ENCODE measurements around the gene IFNA10.
"Not testable (repeated sequence)": the region's sequence is repeated elsewhere in the genome, so short reads cannot be mapped to it uniquely, and the experiment has no call there.

The IFNA10 gene

DNA sequence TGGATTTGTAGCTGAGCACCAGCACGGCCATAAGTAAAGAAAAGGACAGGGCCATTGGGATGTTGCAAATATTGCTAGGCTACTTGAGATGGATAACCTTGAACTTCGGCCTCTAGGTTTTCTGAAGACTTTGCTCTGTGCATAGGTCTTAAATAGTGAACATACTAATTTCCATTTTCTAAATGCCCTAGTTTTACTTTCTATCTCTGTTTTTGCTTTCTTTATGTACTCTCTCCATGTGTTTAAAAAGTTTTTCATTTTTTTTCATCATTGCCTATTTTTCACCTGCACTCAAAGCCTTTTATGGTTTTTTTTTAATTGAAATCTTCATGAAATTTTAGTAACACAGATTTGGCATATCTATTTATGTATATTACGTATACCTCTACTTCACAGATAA, at the start of gene IFNA10:
Gene IFNA10, minus strand, starts transcription at position 101 of the 400 bp plus-strand sequence. Its CDS starts 46 bp downstream, at position 55.
- not testable (repeated sequence) for DNase-seq (ENCODE audit: low read depth in 2 of 2)

- DNase-seq (ENCODE audit: low read depth in 2 of 2) = no peak
These were observed 48.7 kb upstream of the IFNA10 start for GRCh38 chr9:21255538-21256212.

DNA sequence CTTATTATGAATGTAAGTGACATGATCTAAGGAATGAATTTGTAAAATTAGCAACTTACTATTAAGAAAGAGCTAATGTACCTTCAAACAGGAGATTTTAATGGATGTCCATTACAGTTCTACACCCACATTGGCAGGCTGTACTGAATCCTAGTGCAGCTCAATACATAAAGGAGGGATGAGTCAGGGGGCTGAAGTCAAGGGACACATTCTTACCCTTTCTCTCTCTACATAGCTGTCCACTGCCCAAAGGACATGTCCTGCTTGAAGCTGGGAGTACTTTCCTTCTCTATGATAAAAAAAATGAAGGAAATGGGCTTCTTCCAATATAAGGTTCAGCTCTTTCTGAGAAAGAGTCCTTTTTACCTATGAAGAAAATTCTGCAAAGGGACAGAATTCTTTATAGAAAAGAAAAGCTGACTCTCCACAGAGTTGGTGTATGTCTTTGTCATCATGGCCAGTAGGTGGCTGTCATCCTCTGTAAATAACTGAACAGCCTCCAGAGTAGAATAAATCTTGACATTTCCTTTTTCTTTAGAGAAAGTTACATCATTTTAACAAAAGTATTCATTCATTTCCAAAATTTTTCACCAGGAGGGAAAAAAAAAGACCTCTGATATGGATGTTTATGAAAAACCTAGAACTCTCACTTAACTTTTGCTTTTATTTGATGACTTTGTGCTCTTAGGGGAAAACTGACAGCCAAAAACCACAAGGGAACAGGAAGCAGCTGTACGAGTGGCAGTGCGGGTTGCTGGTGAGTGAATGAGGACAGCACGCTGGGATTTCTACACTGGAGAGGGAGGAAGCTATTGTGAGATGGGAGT, 46.0 kb upstream of the IFNA10 start:
- DNase-seq (ENCODE audit: low read depth in 2 of 2) = no peak

DNA sequence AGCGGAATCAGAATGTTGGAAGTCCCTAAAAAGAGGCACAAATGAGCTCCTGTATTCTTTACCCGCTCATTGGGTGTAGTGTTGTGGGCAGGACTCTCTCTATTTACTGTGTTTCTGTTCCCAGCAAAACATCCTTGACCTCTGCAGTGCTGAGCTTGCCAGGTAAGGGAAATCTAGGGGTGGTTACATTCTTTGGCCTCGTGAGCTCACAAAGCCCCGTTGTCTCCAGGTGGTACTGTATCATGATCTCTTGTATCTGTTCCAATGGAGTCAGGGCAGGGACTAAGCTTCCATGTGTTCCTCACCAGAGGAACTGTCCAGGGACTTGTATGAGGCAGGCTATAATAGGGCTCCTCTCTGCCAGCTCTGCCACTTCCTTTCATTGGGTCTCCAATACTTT, 44.7 kb upstream of the IFNA10 start:
- DNase-seq (ENCODE audit: low read depth in 2 of 2) = no peak

- DNase-seq (ENCODE audit: low read depth in 2 of 2) = no peak
These were observed 44.2 kb upstream of the IFNA10 start for GRCh38 chr9:21251190-21251589.

- DNase-seq (ENCODE audit: low read depth in 2 of 2) = no peak
These were observed 37.9 kb upstream of the IFNA10 start for GRCh38 chr9:21244836-21245235.

- DNase-seq (ENCODE audit: low read depth in 2 of 2) = no peak
These were observed 33.0 kb upstream of the IFNA10 start, which contains the start of gene IFNA14 for GRCh38 chr9:21239911-21240310. Gene IFNA14, minus strand, starts transcription at chr9:21240005. Its CDS starts 70 bp downstream, at chr9:21239935.

GRCh38 chr9:21236360-21236714, 29.4 kb upstream of the IFNA10 start:
- DNase-seq (ENCODE audit: low read depth in 2 of 2) = not testable (repeated sequence)

DNA sequence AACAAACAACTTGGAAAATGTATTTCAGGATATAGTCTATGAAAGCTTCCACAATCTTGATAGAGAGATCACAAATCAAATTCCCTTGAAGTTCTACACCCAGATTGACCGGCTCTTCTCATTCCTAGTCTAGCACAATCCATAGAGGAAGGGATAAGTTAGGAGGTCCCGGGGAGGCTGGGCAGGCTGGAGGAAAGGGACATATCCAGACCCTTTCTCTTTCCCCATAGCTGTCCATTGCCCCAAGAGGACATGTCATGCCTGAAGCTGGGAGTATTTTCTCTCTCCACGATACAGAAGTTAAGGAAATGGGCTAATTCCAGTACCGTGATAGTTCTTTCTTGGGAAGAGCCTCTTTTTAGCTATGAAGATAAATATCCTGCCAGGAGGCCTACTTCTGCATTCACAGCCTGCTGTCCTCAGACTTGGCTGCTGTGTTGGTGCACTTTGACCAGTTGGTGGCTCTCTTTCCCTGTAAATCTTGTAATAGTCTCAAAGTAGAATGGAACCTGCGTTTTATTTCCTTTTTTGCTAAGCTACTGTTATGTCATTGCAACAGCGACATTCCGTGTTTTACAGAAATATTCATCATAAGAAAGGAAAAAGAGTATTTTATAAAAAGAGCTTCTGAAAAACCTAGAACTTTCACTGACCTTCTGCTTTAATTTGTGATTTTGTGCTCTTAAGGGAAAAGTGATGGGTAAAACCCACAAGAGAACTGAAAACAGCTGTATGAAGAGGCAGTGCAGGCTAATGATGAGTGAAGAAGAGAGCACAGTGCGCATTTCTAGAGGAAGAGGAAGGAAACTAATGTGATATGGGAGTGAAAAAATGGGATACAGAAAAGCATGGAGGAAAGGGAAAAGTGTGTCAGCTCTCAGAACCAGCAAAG, 28.8 kb upstream of the IFNA10 start:
- DNase-seq (ENCODE audit: low read depth in 2 of 2) = not testable (repeated sequence)

GRCh38 chr9:21234153-21234687, 27.3 kb upstream of the IFNA10 start:
- no peak for DNase-seq (ENCODE audit: low read depth in 2 of 2)

- DNase-seq (ENCODE audit: low read depth in 2 of 2) = no peak
These were observed 26.3 kb upstream of the IFNA10 start for GRCh38 chr9:21233258-21233657.

DNA sequence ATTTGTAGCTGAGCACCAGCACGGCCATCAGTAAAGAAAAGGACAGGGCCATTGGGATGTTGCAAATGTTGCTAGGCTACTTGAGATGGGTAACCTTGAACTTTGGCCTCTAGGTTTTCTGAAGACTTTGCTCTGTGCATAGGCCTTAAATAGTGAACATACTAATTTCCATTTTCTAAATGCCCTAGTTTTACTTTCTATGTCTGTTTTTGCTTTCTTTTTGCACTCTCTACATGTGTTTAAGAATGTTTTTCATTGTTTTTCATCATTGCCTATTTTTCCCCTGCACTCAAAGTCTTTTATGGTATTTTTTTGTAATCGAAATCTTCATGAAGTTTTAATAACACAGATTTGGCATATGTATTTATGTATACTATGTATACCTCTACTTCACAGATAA, 21.2 kb upstream of the IFNA10 start, which contains the start of gene IFNA17:
Gene IFNA17, minus strand, starts transcription at position 101 of the 400 bp plus-strand sequence. Its CDS starts 49 bp downstream, at position 52.
- no peak for DNase-seq (ENCODE audit: low read depth in 2 of 2)

- not testable (repeated sequence) for DNase-seq (ENCODE audit: low read depth in 2 of 2)
These were observed 10.3 kb upstream of the IFNA10 start, which contains the start of gene IFNA16 for GRCh38 chr9:21217211-21217610. Gene IFNA16, minus strand, starts transcription at chr9:21217311. Its CDS starts 6 bp downstream, at chr9:21217305.

DNA sequence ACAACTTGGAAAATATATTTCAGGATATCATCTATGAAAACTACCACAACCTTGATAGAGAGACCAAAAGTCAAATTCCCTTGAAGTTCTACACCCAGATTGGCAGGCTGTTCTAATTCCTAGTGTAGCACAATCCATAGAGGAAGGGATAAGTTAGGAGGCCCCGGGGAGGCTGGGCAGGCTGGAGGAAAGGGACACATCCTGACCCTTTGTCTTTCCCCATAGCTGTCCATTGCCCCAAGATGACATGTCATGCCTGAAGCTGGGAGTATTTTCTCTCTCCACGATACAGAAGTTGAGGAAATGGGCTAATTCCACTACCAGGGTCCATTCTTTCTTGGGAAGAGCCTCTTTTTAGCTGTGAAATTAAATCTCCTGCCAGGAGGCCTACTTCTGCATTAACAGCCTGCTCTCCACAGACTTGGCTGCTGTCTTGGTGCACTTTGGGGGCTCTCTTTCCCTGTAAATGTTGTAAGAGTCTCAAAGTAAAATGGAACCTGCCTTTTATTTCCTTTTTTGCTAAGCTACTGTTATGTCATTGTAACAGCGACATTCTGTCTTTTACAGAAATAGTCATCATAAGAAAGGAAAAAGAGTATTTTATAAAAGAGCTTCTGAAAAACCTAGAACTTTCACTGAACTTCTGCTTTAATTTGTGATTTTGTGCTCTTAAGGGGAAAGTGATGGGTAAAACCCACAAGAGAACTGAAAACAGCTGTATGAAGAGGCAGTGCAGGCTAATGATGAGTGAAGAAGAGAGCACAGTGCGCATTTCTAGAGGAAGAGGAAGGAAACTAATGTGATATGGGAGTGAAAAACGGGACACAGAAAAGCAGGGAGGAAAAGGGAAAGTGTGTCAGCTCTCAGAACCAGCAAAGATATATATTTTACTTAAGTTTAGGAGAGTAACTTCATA, 6.7 kb upstream of the IFNA10 start:
- DNase-seq (ENCODE audit: low read depth in 2 of 2) = not testable (repeated sequence)

DNA sequence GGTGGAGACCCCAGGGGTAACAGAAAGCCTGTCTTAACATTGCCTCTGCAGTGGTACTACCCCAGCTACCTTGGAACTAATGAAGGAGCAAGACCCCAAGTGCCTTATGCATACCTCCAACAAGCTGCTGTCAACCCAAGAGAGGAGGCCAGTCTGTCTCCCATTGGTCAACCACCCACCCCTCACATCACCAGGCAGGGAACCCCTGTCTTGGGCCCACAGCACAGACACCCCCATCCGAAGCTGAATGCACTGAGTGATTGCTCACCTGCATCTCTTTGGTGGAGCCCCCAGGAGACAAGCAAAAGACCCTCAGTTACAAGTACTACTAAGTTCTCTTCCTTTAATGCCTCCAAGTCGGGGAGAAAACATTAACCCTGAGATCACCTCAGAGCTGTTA, 5.2 kb upstream of the IFNA10 start:
- DNase-seq (ENCODE audit: low read depth in 2 of 2) = not testable (repeated sequence)

GRCh38 chr9:21210782-21211181, 3.8 kb upstream of the IFNA10 start:
- DNase-seq (ENCODE audit: low read depth in 2 of 2) = not testable (repeated sequence)

DNA sequence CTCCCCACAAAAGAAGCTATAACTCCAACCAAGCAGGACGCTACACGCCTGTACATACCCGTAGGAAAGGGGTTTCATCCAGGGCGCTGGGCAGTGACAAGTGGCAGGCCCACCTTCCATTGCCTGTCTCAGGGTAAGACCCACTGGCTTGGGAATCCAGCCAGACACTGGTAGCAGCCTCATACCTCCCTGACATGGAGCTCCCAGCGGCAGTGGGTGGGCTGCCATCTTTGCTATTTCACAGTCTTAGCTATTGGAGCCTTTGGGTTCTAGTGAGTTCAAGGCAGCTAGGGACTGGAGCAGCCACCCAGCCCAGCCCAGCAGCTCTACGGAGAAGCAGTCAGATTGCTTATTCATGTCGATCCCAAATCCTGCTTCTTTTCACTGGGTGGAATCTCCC, 3.4 kb upstream of the IFNA10 start:
- DNase-seq (ENCODE audit: low read depth in 2 of 2) = no peak

DNA sequence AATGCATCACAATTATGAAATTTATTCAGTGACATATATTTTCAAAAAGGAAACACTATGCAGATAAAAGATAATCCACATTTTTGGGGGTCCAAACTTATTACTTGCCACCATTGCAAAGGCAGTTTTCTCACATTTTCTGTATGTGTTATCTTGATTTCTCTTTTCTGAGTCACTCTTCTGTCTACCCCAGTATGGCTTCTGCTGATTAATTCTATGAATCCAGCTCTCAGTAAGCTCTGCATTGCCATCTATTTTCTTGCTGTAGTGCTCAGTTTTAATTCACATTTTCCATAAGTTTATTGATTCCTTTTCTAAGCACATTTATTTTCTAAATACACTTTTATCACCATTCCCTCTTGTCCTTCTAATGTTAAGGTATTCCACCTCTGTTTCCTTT, 1.7 kb downstream of the IFNA10 start:
- DNase-seq (ENCODE audit: low read depth in 2 of 2) = no peak

GRCh38 chr9:21202105-21202504, 4.8 kb downstream of the IFNA10 start, which contains the start of gene IFNA7:
Gene IFNA7, minus strand, starts transcription at chr9:21202205. Its CDS starts 40 bp downstream, at chr9:21202165.
- DNase-seq (ENCODE audit: low read depth in 2 of 2) = not testable (repeated sequence)
